SU-DHL-6 (cell line): Measurements from ENCODE around the gene PCDHGB1.

ENCODE experiments used
- H2AFZ ChIP-seq: fragments of 200-600 bp; sonication (generic); 2 replicates; pipeline ENCODE4 v1.6.1; 2014; ENCODE audit warnings: low read depth, mild to moderate bottlenecking, moderate library complexity, mixed read lengths, antibody characterized with exemption, low read length; ENCODE audit not compliant: severe bottlenecking
- H3F3A ChIP-seq: fragments of 200-600 bp; shearing (Covaris generic); 2 replicates; pipeline ENCODE4 v1.6.0; 2016; ENCODE audit warnings: antibody characterized with exemption, mild to moderate bottlenecking; ENCODE audit not compliant: insufficient read depth
- H3K27ac ChIP-seq: fragments of 200-600 bp; sonication (generic); 2 replicates; pipeline ENCODE4 v1.5.1; 2016; ENCODE audit warnings: low read depth, mild to moderate bottlenecking, low read length, moderate library complexity, mixed read lengths
- H3K27me3 ChIP-seq: fragments of 200-600 bp; sonication (generic), shearing (Covaris generic); 2 replicates; pipeline ENCODE4 v1.6.0; 2014; ENCODE audit warnings: mild to moderate bottlenecking, low read length
- H3K36me3 ChIP-seq: fragments of 200-600 bp; sonication (generic); 2 replicates; pipeline ENCODE4 v1.6.1; 2014; ENCODE audit warnings: mild to moderate bottlenecking, low read length, mixed read lengths
- H3K4me2 ChIP-seq: fragments of 300-600, 200-600 bp; shearing (Covaris generic), sonication (generic); 2 replicates; pipeline ENCODE4 v1.6.0; 2014; ENCODE audit warnings: low read length, low read depth, mild to moderate bottlenecking; ENCODE audit not compliant: poor library complexity, severe bottlenecking
- H3K4me3 ChIP-seq: fragments of 200-600 bp; sonication (generic); 2 replicates; pipeline ENCODE4 v1.5.1; 2014; ENCODE audit warnings: antibody characterized with exemption, low read length, mild to moderate bottlenecking, mixed read lengths; ENCODE audit not compliant: insufficient read depth, poor library complexity, severe bottlenecking
- H3K79me2 ChIP-seq: fragments of 200-600 bp; sonication (generic); 2 replicates; pipeline ENCODE4 v1.6.1; 2014; ENCODE audit warnings: mild to moderate bottlenecking, low read length, moderate library complexity; ENCODE audit not compliant: insufficient read depth
- H3K9ac ChIP-seq: fragments of 200-600 bp; sonication (generic); 2 replicates; pipeline ENCODE4 v1.7.0; 2014; ENCODE audit warnings: mild to moderate bottlenecking, low read length
- H3K9me2 ChIP-seq: fragments of 200-600 bp; sonication (generic); replicated peaks from 2 replicates; pipeline ENCODE4 v1.6.1; 2014; ENCODE audit warnings: low read length; ENCODE audit not compliant: insufficient read depth
- H3K9me3 ChIP-seq: fragments of 200-600 bp; sonication (generic); 2 replicates; pipeline ENCODE4 v1.6.1; 2014; ENCODE audit warnings: low read length, mixed read lengths; ENCODE audit not compliant: insufficient read depth
- H4K20me1 ChIP-seq: fragments of 200-600 bp; sonication (generic); 2 replicates; pipeline ENCODE4 v1.6.1; 2014; ENCODE audit warnings: low read depth, mild to moderate bottlenecking, antibody characterized with exemption, low read length, moderate library complexity, mixed read lengths
- EZH2phosphoT487 ChIP-seq: fragments of 200-600 bp; sonication (generic), shearing (Covaris generic); conservative IDR thresholded peaks from 2 replicates; pipeline ENCODE4 v1.6.1; 2018; ENCODE audit warnings: mild to moderate bottlenecking, antibody characterized with exemption, low read length, moderate library complexity, mixed read lengths
- TF ChIP-seq, protein P1 (sequence below): fragments of 200-600 bp; sonication (generic); IDR thresholded peaks from one replicate; pipeline ENCODE4 v1.5.1; 2017; ENCODE audit warnings: antibody characterized with exemption, mild to moderate bottlenecking, low read length, moderate library complexity; ENCODE audit not compliant: insufficient read depth, poor library complexity, severe bottlenecking

PCDHGB1 gene

DNA sequence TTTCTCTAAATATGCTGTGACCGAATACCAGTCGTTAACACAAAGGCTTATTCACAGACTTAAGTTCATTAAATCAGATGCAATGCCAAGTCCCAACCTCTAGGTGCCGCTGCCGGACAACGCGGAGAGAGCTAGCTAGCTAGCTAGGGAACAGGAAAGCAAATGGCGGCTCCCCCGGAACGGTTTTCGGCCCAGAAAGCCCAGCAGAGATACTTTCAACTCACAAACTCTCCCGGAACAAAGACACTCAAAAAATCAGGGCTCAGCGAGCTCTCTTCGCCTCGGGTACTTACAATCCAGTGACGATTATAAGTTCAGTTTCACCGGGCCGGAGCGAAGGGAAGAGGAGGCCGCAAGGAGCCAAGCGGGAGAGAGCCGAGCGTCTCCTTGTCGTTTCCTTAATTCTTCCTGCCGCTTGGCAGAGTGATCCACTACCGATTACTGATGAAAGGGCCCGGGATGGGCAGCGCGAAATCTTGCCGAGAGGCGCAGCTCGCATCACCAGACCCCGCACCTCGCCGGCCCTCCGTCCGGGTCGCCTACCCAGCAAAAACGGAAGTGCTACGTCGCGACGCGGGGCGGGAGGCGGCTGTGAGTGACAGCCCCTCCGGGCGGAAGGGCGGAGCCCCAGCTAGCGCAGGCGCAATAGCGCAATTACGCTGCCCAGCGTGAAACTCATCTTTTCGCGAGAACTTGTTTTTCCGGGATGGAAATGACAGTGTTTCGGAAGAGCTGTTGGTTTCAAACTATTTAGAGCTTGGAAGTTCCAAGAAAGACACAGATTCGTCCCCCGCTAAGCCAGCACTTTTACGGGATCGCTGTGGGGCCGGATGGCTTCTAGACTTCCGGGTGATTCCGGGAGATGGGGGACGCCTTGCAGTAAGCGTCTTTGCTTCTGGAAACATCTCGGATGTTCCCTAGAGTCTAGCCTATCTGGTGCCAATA is 29.4 kb upstream of the PCDHGB1 start, which contains the start of gene TAF7:
Gene TAF7, minus strand, starts transcription at position 560 of the 945 bp plus-strand sequence. CDS start 740 bp downstream, outside the sequence.
- Histone ChIP-seq H3F3A (peaks cover 3% of the 10 kb centered on the region; the same call in 1 of the 2 replicates), H3K27me3 (no peaks in the 10 kb centered on the region), H3K9me3 (peaks cover 25% of the 10 kb centered on the region), H2AFZ (peak within 1 kb of the TSS; percentile 54), H3K9me2 (no peaks in the 10 kb centered on the region), H3K79me2 (peaks cover 48% of the 10 kb centered on the region), H3K4me2 (peak within 1 kb of the TSS; percentile 78), H3K9ac (peak within 1 kb of the TSS; percentile 78), H3K27ac (peak within 1 kb of the TSS; percentile 88), H3K36me3 (peaks cover 32% of the 10 kb centered on the region), H3K4me3 (peak within 1 kb of the TSS; percentile 89), H4K20me1 (0 out of 2 replicates have a peak, but pooled peaks cover 5% of the 10 kb centered on the region)
- TF ChIP-seq, protein P1, sequence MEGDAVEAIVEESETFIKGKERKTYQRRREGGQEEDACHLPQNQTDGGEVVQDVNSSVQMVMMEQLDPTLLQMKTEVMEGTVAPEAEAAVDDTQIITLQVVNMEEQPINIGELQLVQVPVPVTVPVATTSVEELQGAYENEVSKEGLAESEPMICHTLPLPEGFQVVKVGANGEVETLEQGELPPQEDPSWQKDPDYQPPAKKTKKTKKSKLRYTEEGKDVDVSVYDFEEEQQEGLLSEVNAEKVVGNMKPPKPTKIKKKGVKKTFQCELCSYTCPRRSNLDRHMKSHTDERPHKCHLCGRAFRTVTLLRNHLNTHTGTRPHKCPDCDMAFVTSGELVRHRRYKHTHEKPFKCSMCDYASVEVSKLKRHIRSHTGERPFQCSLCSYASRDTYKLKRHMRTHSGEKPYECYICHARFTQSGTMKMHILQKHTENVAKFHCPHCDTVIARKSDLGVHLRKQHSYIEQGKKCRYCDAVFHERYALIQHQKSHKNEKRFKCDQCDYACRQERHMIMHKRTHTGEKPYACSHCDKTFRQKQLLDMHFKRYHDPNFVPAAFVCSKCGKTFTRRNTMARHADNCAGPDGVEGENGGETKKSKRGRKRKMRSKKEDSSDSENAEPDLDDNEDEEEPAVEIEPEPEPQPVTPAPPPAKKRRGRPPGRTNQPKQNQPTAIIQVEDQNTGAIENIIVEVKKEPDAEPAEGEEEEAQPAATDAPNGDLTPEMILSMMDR = peak; percentile 89
- TF ChIP-seq EZH2phosphoT487 = no peak

DNA sequence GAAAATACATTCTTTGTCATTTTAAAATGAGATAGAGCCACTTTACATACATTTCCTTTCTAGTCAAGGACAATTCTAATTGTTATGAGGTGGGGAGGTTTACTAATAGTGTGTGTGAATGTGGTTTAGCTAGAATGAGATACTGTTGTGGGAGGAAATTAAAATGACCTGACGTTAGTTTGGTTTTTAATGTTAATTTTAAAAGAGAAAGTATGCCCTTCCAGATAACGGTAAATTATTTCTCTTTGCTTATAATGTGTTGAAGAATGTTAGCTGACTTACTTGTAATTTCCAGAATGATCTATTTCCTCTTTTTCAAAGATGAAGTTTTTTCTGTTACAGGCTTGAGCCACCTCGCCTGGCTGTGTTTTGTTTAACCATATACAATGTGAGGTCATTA is 27.6 kb upstream of the PCDHGB1 start:
- Histone ChIP-seq H2AFZ (no peak overlapping the region), H4K20me1 (0 out of 2 replicates have a peak, but pooled peaks cover 5% of the 10 kb centered on the region), H3F3A (peaks cover 3% of the 10 kb centered on the region; the same call in 1 of the 2 replicates), H3K4me3 (no peak overlapping the region), H3K27me3 (no peaks in the 10 kb centered on the region), H3K79me2 (peaks cover 31% of the 10 kb centered on the region), H3K36me3 (peaks cover 24% of the 10 kb centered on the region), H3K4me2 (peak overlapping the region; percentile 78), H3K9ac (no peak overlapping the region), H3K27ac (peak overlapping the region; percentile 25; the same call in 1 of the 2 replicates), H3K9me2 (no peaks in the 10 kb centered on the region), H3K9me3 (peaks cover 22% of the 10 kb centered on the region)
- TF ChIP-seq, protein P1 = no peak
- no peak for TF ChIP-seq EZH2phosphoT487

DNA sequence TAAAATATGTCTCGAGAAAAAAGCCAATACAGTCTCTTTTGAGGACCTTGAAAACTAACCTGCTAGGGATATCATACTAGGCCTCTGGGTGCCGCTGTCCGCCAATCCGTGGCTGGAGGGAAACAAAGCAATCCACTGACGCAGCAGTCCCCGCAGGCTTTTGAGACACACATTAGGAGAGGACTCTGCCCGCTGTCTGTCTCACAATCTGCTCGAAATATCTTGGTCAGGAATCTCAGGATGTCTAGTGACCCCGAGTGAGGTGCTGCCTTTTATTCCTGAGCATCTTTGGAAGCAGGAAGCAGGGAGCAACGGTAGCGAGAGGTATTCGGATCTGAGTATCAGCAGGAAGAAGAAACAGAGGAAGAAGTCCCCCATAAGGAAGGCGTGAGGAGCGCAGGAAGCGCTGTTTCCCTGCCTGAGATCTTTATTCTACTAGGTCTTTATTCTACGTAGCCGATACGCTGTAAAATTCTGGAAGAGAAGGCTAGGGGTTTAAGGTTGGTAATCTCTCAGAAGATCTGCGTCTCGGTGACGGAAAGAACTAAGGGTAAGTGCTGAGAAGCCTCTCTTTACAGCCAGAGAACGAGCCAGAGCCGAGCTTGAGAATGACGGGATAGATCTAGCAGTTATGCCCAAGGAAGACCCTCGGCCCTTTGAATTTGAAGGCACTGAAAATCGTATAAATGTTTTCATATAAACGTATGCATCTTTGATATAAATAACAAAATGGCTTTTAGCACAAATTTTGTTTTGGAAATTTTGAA is 23.6 kb upstream of the PCDHGB1 start:
- H3K36me3 ChIP-seq = no peaks in the 10 kb centered on the region
- H4K20me1 ChIP-seq = no peaks in the 10 kb centered on the region
- H3K9me2 ChIP-seq = no peaks in the 10 kb centered on the region
- TF ChIP-seq, protein P1 = peak; percentile 53
- TF ChIP-seq EZH2phosphoT487 = no peak
- H3K79me2 ChIP-seq = no peaks in the 10 kb centered on the region
- peak overlapping the region; percentile 64 for H3K4me2 ChIP-seq
- H3K9ac ChIP-seq = peak overlapping the region; percentile 53
- peak overlapping the region; percentile 76 for H2AFZ ChIP-seq
- H3K9me3 ChIP-seq = no peaks in the 10 kb centered on the region; the same call in 1 of the 2 replicates
- peaks cover 3% of the 10 kb centered on the region; the same call in 1 of the 2 replicates for H3F3A ChIP-seq
- no peak overlapping the region; the same call in 1 of the 2 replicates for H3K27ac ChIP-seq
- no peaks in the 10 kb centered on the region for H3K27me3 ChIP-seq
- peak overlapping the region; percentile 50 for H3K4me3 ChIP-seq
